ENCODE data around the gene PYCARD.
A peak's percentile ranks its signal among the peaks of the same experiment; 100 is the strongest.

The PYCARD gene

GRCh38 chr16:31224092-31224955 is 21.8 kb upstream of the PYCARD start:
- peaks cover 13 to 18% of the 10 kb centered on the region in 2 experiments for H3K27me3 ChIP-seq (ENCODE audit: control insufficient read depth in 1 of 2, insufficient read depth in 1 of 2, low read length in 2 of 2)

GRCh38 chr16:31223044-31223443 is 20.5 kb upstream of the PYCARD start:
- Histone ChIP-seq H3K79me1 (replicated peaks; ENCODE audit: low read length, poor library complexity, severe bottlenecking) (no peaks in the 10 kb centered on the region), H4K8ac (ENCODE audit: low read length) (no peak overlapping the region), H3K14ac (ENCODE audit: low read length in 2 of 2) (no peak overlapping the region), H3K9ac (ENCODE audit: low read length) (no peak overlapping the region), H3K4me3 (ENCODE audit: insufficient read depth in 1 of 2, low read depth in 1 of 2, low read length in 2 of 2) (no peak overlapping the region), H3K18ac (ENCODE audit: low read depth in 1 of 2, low read length in 2 of 2) (no peak overlapping the region), H3K4me1 (ENCODE audit: control insufficient read depth, insufficient read depth, low read depth, low read length) (no peaks in the 10 kb centered on the region), H3K36me3 (ENCODE audit: control insufficient read depth in 1 of 2, insufficient read depth in 2 of 2, low read depth in 1 of 2, low read length in 2 of 2) (no peaks in the 10 kb centered on the region), H3K23ac (ENCODE audit: low read length in 2 of 2) (no peak overlapping the region), H3K4me2 (ENCODE audit: low read length, poor library complexity, severe bottlenecking) (no peak overlapping the region), H2AFZ (ENCODE audit: low read depth, low read length) (no peak overlapping the region), H3K27ac (ENCODE audit: low read length, poor library complexity, severe bottlenecking) (no peak overlapping the region), H2BK120ac (ENCODE audit: low read depth, low read length) (no peak overlapping the region), H2BK15ac (ENCODE audit: low read depth, poor library complexity, severe bottlenecking) (no peak overlapping the region), H2BK12ac (ENCODE audit: low read length in 2 of 2) (no peak overlapping the region), H2AK5ac (ENCODE audit: low read length, severe bottlenecking) (no peak overlapping the region), H3K9me3 (ENCODE audit: control insufficient read depth, low read length) (no peaks in the 10 kb centered on the region), H3K27me3 (ENCODE audit: control insufficient read depth in 1 of 2, insufficient read depth in 1 of 2, low read length in 2 of 2) (peaks cover 21 to 26% of the 10 kb centered on the region in 2 experiments), H4K91ac (ENCODE audit: low read length) (no peak overlapping the region), H2BK5ac (ENCODE audit: low read depth, low read length, poor library complexity, severe bottlenecking) (no peak overlapping the region), H3K4ac (ENCODE audit: low read depth in 1 of 2, low read length in 2 of 2) (no peak overlapping the region)
- 79% methylated on average over 5 of the region's 5 CpGs for WGBS
- no peak for DNase-seq

More at GRCh38 chr16:31224092-31224955, 21.8 kb upstream of the PYCARD start:
- Histone ChIP-seq H3K9me3 (ENCODE audit: control insufficient read depth, low read length) (no peaks in the 10 kb centered on the region), H3K4me3 (ENCODE audit: insufficient read depth in 1 of 2, low read depth in 1 of 2, low read length in 2 of 2) (no peak overlapping the region), H3K23ac (ENCODE audit: low read length in 2 of 2) (no peak overlapping the region), H2BK12ac (ENCODE audit: low read length in 2 of 2) (no peak overlapping the region), H3K14ac (ENCODE audit: low read length in 2 of 2) (no peak overlapping the region), H3K4ac (ENCODE audit: low read depth in 1 of 2, low read length in 2 of 2) (no peak overlapping the region), H2BK5ac (ENCODE audit: low read depth, low read length, poor library complexity, severe bottlenecking) (no peak overlapping the region), H2BK120ac (ENCODE audit: low read depth, low read length) (no peak overlapping the region), H3K4me1 (ENCODE audit: control insufficient read depth, insufficient read depth, low read depth, low read length) (no peaks in the 10 kb centered on the region), H3K4me2 (ENCODE audit: low read length, poor library complexity, severe bottlenecking) (no peak overlapping the region), H3K79me1 (replicated peaks; ENCODE audit: low read length, poor library complexity, severe bottlenecking) (no peaks in the 10 kb centered on the region), H3K18ac (ENCODE audit: low read depth in 1 of 2, low read length in 2 of 2) (no peak overlapping the region), H4K8ac (ENCODE audit: low read length) (no peak overlapping the region), H2BK15ac (ENCODE audit: low read depth, poor library complexity, severe bottlenecking) (no peak overlapping the region), H2AFZ (ENCODE audit: low read depth, low read length) (no peak overlapping the region), H3K36me3 (ENCODE audit: control insufficient read depth in 1 of 2, insufficient read depth in 2 of 2, low read depth in 1 of 2, low read length in 2 of 2) (no peaks in the 10 kb centered on the region), H2AK5ac (ENCODE audit: low read length, severe bottlenecking) (no peak overlapping the region), H3K27ac (ENCODE audit: low read length, poor library complexity, severe bottlenecking) (no peak overlapping the region), H3K9ac (ENCODE audit: low read length) (no peak overlapping the region), H4K91ac (ENCODE audit: low read length) (no peak overlapping the region)
- 94% methylated on average over 80 of the region's 80 CpGs for WGBS
- DNase-seq: no peak

GRCh38 chr16:31221357-31222160 is 19.0 kb upstream of the PYCARD start:
- no peak overlapping the region for H3K18ac ChIP-seq (ENCODE audit: low read depth in 1 of 2, low read length in 2 of 2)
- H3K79me1 ChIP-seq (replicated peaks; ENCODE audit: low read length, poor library complexity, severe bottlenecking): no peaks in the 10 kb centered on the region
- 87% methylated on average over 11 of the region's 12 CpGs for WGBS
- no peak overlapping the region for H4K91ac ChIP-seq (ENCODE audit: low read length)
- no peak overlapping the region for H3K27ac ChIP-seq (ENCODE audit: low read length, poor library complexity, severe bottlenecking)
- H2BK120ac ChIP-seq (ENCODE audit: low read depth, low read length): no peak overlapping the region
- DNase-seq: no peak
- H3K14ac ChIP-seq (ENCODE audit: low read length in 2 of 2): peak overlapping the region in 1 of 2 experiments; percentile 56
- no peak overlapping the region for H2BK15ac ChIP-seq (ENCODE audit: low read depth, poor library complexity, severe bottlenecking)
- H3K27me3 ChIP-seq (ENCODE audit: control insufficient read depth in 1 of 2, insufficient read depth in 1 of 2, low read length in 2 of 2): peaks cover 35 to 41% of the 10 kb centered on the region in 2 experiments
- no peak overlapping the region for H4K8ac ChIP-seq (ENCODE audit: low read length)
- peak overlapping the region in 1 of 2 experiments; percentile 31 for H3K23ac ChIP-seq (ENCODE audit: low read length in 2 of 2)
- no peak overlapping the region for H3K4me3 ChIP-seq (ENCODE audit: insufficient read depth in 1 of 2, low read depth in 1 of 2, low read length in 2 of 2)
- H3K9ac ChIP-seq (ENCODE audit: low read length): no peak overlapping the region
- no peaks in the 10 kb centered on the region for H3K9me3 ChIP-seq (ENCODE audit: control insufficient read depth, low read length)
- H2BK5ac ChIP-seq (ENCODE audit: low read depth, low read length, poor library complexity, severe bottlenecking): no peak overlapping the region
- no peak overlapping the region for H3K4ac ChIP-seq (ENCODE audit: low read depth in 1 of 2, low read length in 2 of 2)
- no peak overlapping the region for H3K4me2 ChIP-seq (ENCODE audit: low read length, poor library complexity, severe bottlenecking)
- H3K4me1 ChIP-seq (ENCODE audit: control insufficient read depth, insufficient read depth, low read depth, low read length): peaks cover 4% of the 10 kb centered on the region
- no peak overlapping the region for H2BK12ac ChIP-seq (ENCODE audit: low read length in 2 of 2)
- H3K36me3 ChIP-seq (ENCODE audit: control insufficient read depth in 1 of 2, insufficient read depth in 2 of 2, low read depth in 1 of 2, low read length in 2 of 2): no peaks in the 10 kb centered on the region
- H2AFZ ChIP-seq (ENCODE audit: low read depth, low read length): no peak overlapping the region
- H2AK5ac ChIP-seq (ENCODE audit: low read length, severe bottlenecking): no peak overlapping the region

- Histone ChIP-seq H4K8ac (ENCODE audit: low read length) (no peak overlapping the region), H3K27me3 (ENCODE audit: control insufficient read depth in 1 of 2, insufficient read depth in 1 of 2, low read length in 2 of 2) (peaks cover 54 to 64% of the 10 kb centered on the region in 2 experiments), H3K27ac (ENCODE audit: low read length, poor library complexity, severe bottlenecking) (no peak overlapping the region), H2BK120ac (ENCODE audit: low read depth, low read length) (no peak overlapping the region), H2BK12ac (ENCODE audit: low read length in 2 of 2) (no peak overlapping the region), H3K18ac (ENCODE audit: low read depth in 1 of 2, low read length in 2 of 2) (no peak overlapping the region), H3K4me2 (ENCODE audit: low read length, poor library complexity, severe bottlenecking) (no peak overlapping the region), H4K91ac (ENCODE audit: low read length) (no peak overlapping the region), H3K4me3 (ENCODE audit: insufficient read depth in 1 of 2, low read depth in 1 of 2, low read length in 2 of 2) (no peak overlapping the region), H3K79me1 (replicated peaks; ENCODE audit: low read length, poor library complexity, severe bottlenecking) (no peaks in the 10 kb centered on the region), H2AFZ (ENCODE audit: low read depth, low read length) (no peak overlapping the region), H3K4ac (ENCODE audit: low read depth in 1 of 2, low read length in 2 of 2) (no peak overlapping the region), H2AK5ac (ENCODE audit: low read length, severe bottlenecking) (no peak overlapping the region), H2BK5ac (ENCODE audit: low read depth, low read length, poor library complexity, severe bottlenecking) (no peak overlapping the region), H3K4me1 (ENCODE audit: control insufficient read depth, insufficient read depth, low read depth, low read length) (peaks cover 22% of the 10 kb centered on the region), H3K9me3 (ENCODE audit: control insufficient read depth, low read length) (no peaks in the 10 kb centered on the region), H3K36me3 (ENCODE audit: control insufficient read depth in 1 of 2, insufficient read depth in 2 of 2, low read depth in 1 of 2, low read length in 2 of 2) (no peaks in the 10 kb centered on the region), H3K9ac (ENCODE audit: low read length) (no peak overlapping the region), H3K14ac (ENCODE audit: low read length in 2 of 2) (no peak overlapping the region), H2BK15ac (ENCODE audit: low read depth, poor library complexity, severe bottlenecking) (no peak overlapping the region), H3K23ac (ENCODE audit: low read length in 2 of 2) (no peak overlapping the region)
- DNase-seq: no peak
- WGBS: 87% methylated on average over 10 of the region's 15 CpGs
These were observed 16.7 kb upstream of the PYCARD start for GRCh38 chr16:31219154-31219741.

Data from mesenchymal stem cell (in vitro differentiated cells and primary cell).